HG02571 (cell line): ENCODE results near the gene ERI2.
A peak's percentile ranks its signal among the peaks of the same experiment; 100 is the strongest.

ENCODE experiments used
- ATAC-seq: cut with Tn5 transposase; IDR thresholded peaks from one replicate; pipeline ENCODE4 v1.9.1; 2021; ENCODE audit warnings: mild to moderate bottlenecking, moderate library complexity; ENCODE audit not compliant: unreplicated experiment

ERI2 gene, protein sequence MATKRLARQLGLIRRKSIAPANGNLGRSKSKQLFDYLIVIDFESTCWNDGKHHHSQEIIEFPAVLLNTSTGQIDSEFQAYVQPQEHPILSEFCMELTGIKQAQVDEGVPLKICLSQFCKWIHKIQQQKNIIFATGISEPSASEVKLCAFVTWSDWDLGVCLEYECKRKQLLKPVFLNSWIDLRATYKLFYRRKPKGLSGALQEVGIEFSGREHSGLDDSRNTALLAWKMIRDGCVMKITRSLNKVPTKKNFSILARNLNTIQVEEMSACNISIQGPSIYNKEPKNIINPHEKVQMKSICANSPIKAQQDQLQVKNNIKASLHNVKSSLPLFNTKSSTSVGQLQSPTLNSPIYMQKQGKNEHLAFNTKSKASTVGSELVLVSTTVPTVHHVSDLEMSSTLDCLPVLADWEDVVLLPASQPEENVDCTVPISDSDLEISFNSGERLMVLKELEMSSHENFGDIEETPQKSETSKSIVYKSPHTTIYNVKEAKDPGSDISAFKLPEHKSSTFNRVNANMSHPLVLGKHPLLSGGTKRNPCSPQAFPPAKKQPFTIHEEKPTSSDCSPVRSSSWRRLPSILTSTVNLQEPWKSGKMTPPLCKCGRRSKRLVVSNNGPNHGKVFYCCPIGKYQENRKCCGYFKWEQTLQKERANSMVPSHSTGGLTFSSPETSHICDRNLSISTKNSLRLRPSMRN

DNA sequence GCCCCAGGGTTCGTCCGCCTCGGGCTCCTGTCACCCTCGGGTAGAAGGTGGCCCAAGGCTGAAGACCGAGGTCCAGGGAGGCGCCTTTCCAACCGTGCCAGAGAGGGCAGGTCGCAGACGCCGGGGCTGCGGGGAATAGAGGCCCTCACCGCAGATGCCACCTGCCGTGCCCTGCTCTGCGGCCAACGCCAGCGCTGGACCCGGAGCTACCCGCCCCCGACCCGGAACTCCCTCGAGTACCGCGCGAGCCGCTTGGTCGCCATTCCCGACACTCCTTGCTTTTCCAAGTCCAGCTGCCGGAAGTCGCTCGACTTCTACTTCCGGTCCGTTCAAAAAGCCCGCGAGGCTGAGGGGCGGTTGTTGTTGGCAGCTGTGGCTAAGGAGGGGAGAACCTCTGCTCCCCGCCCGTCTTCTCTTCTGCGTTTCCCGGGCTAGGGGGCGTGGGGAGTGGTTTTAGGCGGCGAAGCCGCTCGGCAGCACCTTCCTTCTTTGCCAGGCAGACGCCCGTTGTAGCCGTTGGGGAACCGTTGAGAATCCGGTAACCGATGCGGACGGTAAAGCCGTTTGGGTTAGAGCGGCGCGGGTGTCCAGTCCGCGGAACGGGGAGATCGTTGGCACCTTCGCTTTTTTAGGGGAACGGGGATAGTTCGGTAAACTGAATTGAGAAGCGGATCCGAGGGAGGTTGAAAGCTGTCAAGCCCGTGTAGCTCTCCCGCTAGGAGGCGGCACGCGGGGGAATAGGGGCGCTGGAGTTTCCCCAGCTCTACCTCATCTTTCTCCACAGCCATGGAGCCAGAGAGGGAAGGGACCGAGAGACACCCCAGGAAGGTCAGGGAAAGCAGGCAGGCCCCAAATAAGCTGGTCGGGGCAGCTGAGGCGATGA lies at the start of gene ERI2, which contains the start of gene REXO5:
ERI2 (minus strand) TSS at position 305 of the 883 bp plus-strand sequence; CDS start at position 263, 42 bp downstream.
REXO5 (plus strand) TSS at position 360 of the 883 bp plus-strand sequence; CDS start at position 787, 427 bp downstream.
- peak; percentile 77 for ATAC-seq

DNA sequence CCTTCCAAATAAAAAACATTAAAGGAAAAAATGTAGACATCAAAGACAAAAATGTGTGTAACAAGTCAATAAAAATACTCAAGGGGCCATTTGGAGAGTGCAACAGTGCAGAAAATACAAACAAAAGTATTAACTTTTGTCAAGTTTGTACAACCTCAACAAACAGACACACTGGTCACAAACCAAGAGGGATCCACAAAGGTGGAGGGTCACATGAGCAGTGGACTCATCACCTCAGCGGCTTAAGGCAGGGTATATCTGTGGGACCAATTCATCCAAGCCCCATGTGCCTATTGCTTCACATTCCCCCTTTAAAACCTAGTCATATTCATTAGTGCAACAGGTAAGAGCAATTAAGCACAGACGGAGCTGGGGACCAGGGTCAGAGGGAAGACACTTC lies 48.7 kb upstream of the ERI2 start:
- ATAC-seq, result no peak

DNA sequence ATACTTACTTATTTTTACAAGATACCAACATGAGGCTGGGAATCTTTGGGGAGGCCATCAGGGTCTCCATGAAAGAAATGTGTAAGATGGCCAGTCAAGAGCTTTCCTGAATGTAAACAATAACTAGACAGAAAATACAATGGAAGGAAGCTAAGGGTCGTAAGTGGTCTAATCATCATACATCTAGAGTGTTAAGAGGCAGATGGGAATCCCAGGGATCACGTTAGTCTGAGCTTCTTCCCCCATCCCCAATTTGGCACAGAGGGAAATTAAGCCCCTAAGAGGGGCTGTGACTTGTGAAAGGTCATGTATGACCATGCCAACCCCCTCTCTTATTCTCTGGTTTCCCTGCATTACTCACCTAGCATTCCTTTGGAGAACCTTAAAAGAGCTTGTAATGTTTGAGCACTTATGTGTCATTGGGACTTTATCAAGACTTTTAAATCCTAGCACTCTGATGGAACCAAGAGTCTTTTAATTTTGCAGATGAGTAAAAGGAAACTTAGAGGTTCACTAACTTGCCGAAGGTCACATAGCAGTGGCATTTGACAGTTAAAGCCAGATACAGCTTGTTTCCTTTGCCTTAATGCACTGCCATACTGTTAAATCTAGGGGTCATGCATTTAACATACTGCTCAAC lies 47.8 kb upstream of the ERI2 start:
- no peak for ATAC-seq

DNA sequence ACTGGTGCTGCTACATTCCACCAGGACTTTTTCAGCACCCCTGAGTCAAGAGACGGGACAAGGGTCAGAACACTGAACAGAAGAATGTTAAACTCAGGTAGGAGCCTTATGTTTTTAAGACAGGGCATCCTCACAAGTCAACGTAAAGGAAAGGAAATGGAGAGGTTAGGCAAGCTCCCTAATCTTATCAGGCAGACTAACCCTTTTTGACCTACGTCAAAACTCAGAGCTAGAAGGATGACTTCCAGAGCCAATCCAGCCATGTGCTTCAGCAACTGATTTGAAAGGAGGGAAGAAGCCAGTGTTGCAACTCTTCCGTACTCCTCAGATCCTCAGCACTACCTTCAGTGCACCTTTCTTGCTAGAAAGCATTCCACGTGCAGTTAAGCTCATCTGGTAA lies 46.9 kb upstream of the ERI2 start:
- ATAC-seq, result no peak

- ATAC-seq, result no peak
These were observed 45.3 kb upstream of the ERI2 start for GRCh38 chr16:20851601-20852000.

GRCh38 chr16:20850981-20851380 lies 44.7 kb upstream of the ERI2 start:
- no peak for ATAC-seq

DNA sequence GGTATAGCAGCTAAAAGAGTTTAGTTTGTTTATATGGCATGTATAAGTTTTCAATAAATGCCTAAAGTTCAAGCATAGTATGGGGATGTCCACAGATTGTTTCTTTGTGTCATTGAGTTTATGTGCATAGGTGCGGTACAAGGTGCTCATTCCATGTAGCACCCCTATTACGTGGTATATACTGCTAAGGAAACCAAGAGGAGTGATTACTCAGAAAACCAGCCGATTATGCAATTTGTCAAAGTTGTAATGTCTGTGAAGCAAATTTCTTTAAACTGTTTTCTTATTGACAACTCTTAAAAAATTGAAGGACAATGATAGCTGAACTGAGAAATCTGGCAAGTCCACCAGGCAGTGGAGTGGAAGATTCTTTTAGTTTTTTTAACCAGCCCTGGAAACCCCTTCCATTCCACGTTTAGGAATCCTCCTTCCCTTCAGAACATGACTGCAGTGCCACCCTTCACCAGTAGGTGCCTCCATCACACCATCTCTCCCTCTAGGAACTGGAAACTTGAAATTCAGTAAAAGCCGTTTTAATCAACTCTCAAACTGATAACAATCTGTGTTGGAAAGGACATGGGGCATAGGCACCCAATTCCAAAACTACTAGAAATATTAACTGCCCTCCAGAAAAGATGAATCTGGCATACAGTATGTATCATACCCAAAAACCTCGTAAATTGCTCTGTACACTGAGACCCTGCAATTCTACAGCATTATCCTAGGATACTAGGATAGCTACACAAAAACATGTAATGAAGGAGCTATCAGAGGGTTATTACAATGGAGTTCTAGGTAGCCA lies 43.5 kb upstream of the ERI2 start:
- no peak for ATAC-seq

DNA sequence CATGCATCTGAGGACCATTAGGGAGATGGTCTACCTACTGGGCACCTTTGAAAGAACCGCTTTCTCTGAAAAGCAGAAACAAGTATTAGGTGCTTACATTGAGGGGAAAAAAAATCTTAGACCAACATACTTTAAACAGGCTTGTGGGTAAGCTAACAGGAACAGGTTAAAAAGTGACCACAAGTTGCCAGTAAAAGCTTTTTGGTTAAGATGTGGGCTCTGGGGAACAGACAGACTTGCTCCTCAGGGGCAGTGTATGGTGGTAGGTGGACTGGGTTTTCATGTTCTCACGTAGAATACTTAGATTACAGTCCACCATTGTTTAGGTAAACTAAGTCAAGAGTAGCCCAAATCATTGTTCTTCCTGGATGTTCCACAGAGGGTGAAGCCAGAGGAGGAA lies 41.3 kb upstream of the ERI2 start:
- ATAC-seq, result no peak

DNA sequence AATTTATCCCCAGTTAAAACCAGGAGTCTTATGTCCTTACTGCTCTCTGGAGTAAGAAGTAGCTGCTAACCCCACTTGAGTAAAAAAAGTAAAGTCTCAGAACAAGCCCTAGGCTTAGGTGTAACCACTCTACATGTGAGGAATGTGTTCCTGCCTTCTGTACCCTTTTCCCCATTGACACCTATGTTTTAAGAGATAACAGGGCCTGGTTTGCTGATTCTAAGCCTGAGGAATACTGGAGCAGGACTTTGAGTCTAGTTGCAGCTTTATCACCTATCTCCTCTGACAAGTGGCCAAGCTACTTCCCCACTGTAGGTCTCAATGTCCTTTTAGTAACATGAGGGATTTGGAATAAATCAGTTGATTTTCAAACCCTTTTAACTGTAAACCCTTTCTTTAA lies 40.3 kb upstream of the ERI2 start:
- ATAC-seq, result no peak

DNA sequence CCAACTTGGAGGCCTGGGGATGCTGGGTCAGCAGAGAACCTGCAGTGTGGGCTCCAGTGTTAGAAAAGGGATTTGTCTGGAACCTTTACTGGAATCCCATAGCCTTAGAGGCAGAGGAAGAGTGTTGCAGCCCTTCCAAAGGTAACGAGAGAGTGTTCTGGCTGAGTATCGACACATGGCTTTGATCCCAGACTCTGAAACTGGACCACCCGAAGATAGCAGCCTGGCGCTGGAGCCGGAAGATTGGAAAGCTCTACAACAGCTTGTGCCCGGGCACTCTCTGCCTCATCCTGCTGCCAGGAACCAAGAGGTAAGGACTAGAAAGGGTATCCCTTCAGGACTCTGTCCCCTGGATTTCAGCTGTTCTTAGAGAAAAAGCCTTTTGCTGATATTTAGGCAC lies 39.8 kb upstream of the ERI2 start:
- no peak for ATAC-seq

DNA sequence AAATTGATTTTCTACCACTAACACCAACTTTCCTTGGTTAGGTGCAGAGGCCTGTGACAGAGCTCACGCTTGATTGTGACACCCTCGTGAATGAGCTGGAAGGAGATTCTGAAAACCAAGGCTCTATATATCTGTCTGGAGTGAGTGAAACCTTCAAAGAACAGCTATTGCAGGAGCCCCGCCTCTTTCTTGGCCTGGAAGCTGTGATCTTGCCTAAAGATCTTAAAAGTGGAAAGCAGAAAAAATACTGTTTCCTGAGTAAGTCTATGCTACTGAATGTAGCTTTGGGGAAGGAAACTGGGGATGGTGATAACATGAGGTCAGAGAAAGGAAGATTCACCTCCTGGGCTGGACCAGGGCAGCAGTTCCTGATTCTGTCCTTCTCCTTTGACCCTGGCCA lies 38.3 kb upstream of the ERI2 start:
- ATAC-seq, result no peak

GRCh38 chr16:20844054-20844453 lies 37.8 kb upstream of the ERI2 start:
- ATAC-seq, result no peak

- ATAC-seq, result no peak
These were observed 33.2 kb upstream of the ERI2 start for GRCh38 chr16:20839504-20839903.

DNA sequence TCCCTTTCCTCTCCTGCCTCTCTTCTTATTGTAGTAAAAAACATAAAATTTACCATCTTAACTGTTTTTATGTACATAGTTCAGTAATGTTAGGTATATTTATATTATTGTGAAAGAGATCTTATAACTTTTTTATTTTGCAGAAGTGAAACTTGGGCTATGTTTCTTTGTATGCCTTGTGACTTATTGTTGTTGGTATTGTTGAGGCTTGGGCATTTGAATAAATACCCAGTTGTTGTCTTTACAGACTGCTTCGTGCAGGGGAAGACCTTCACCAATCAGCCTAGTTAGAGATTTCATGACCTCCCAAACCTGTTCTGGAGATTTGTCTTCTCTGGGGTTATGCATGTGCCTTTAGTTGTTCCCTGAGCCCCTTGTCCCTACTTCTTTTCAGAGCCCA lies 32.0 kb upstream of the ERI2 start:
- no peak for ATAC-seq

DNA sequence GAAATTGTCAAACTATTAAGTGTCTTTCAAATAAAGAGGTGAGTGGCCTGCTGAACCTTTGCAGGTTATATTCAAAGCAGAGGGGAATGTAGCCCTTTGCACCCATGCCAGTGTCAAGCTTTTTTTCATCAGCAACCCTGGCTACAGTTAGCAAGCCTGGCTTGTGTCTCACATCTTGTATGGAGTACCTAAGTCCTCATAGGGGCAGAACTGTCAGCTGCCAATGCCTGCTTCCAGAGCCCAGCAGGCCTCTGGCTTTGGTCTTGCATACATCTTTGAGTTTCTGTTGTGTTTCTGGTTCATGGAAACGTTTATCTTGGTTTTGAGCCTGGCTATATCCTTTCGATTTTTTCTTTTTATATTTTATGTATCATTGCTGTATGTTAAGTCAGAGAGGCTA lies 26.8 kb upstream of the ERI2 start:
- no peak for ATAC-seq

- ATAC-seq, result no peak
These were observed 24.1 kb upstream of the ERI2 start for GRCh38 chr16:20830372-20830771.

DNA sequence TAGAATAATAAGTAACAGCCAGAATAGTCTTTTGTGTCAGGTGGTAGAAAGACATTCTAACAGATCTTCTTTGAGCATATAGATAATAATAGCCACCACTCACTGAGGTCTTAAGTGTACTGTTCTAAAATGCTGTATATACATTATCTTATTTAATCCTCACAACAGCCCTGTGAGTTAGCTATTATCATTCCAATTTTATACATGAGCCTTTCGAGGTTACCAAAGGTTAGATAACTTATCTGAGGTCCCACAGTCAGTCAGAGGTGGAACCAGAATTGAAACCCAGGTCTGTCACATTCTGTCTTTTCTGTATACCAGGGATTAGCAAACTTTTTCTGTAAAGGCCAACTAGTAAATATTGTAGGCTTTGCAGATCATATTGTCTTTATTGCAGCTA lies 23.3 kb upstream of the ERI2 start:
- no peak for ATAC-seq

DNA sequence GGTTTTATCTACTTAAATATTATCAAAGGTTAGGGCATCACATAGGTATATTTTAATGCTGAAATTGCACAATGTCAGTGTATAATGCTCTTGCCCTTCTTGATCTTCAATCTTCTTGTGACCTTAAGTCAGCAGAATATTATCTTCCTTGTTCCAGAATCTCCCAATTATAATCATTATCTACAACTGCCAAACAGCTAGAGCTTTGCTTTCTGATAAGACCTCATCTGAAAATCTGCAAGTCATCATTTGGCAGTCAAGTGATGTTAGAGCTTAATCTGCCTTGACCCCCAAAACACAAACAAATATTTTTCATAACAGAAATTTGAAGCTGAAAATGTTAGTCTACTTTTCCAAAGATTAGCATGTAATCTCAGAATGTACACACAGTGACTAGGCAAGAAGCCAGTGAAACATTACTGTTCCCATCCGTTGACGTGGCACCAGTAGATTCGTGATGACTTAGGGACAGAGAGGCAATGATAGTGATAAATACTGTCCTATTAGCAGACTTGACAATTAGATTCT lies 19.8 kb upstream of the ERI2 start:
- no peak for ATAC-seq

GRCh38 chr16:20822521-20823325 lies 16.5 kb upstream of the ERI2 start:
- no peak for ATAC-seq
